ENCODE results near the gene ADAM22. TPM values are rescaled to one million over a fixed set of nuclear protein-coding genes. Genes with fewer than 3 reads are reported as not detected.

Gene ADAM22
- total and polyA plus RNA-seq, 2 donors (not counting 1 experiment from before 2014, with no cell fraction given), result 0.30 to 1.8 TPM

DNA sequence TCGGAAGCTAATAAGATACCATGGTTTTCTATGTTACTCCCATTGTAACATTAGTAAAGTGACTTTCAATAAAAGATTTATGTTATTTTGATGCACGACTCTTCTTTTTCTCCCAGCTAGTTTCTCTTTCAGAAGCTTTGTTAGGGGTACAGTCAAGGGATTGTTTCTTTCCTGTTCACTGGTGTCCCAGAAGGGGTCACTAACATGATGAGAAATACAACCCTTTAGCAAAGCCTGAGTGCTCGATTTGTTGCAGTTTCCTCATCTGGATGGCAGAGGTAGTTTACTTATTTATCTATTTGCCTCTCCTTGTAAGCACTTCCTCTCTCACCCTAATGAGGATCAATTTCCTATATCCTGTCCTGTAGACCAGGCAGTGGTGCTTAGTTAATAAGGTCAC is 268.7 kb downstream of the ADAM22 start:
- WGBS (ENCODE audit: insufficient coverage), result no CpG with 5 or more reads among the region's 3 CpGs
- ATAC-seq (ENCODE audit: low read depth), result no peak
- Histone ChIP-seq H3K9ac (ENCODE audit: low read length) (no peak overlapping the region), H3K27me3 (replicated peaks in 1 of 4; ENCODE audit: control extremely low read depth in 1 of 4, control insufficient read depth in 3 of 4, insufficient read depth in 4 of 4, low read length in 3 of 4) (no peaks in the 10 kb centered on the region), H3K9me3 (ENCODE audit: control extremely low read depth in 1 of 3, control insufficient read depth in 2 of 3, insufficient read depth in 1 of 3, low read length in 2 of 3) (no peaks in the 10 kb centered on the region), H3K4me1 (ENCODE audit: control insufficient read depth in 2 of 2, insufficient read depth in 2 of 2, low read length in 2 of 2) (no peaks in the 10 kb centered on the region), H4K20me1 (ENCODE audit: control insufficient read depth, insufficient read depth, low read length, poor library complexity, severe bottlenecking) (no peaks in the 10 kb centered on the region), H3K36me3 (replicated peaks in 1 of 2; ENCODE audit: control extremely low read depth in 1 of 2, control insufficient read depth in 1 of 2, extremely low read depth in 1 of 2, insufficient read depth in 2 of 2, low read length in 1 of 2) (peaks cover 0 to 47% of the 10 kb centered on the region in 2 experiments), H3K79me2 (ENCODE audit: control insufficient read depth, insufficient read depth, low read length) (no peaks in the 10 kb centered on the region), H3K4me3 (ENCODE audit: control extremely low read depth in 1 of 5, extremely low read depth in 1 of 5, insufficient read depth in 1 of 5, low read depth in 2 of 5, low read length in 4 of 5) (no peak overlapping the region), H2AFZ (ENCODE audit: insufficient read depth, low read depth, low read length, poor library complexity, severe bottlenecking) (no peak overlapping the region), H3K4me2 (replicated peaks; ENCODE audit: low read depth, low read length, poor library complexity, severe bottlenecking) (no peak overlapping the region), H3K27ac (ENCODE audit: low read length in 2 of 2) (no peak overlapping the region)
- ChIA-PET CTCF (interaction anchor here (1.1 kb wide), 1 partner anchor 15 kb away, joined by 4 read pairs; no protein-coding TSS in a partner anchor), POLR2A (no interaction called here)
- Mint-ChIP-seq H3K4me3 (no peak overlapping the region), H3K9me3 (ENCODE audit: insufficient read depth) (no peaks in the 10 kb centered on the region), H3K27me3 (no peaks in the 10 kb centered on the region), H3K27ac (no peak overlapping the region), H3K4me1 (no peaks in the 10 kb centered on the region)
- DNase-seq, result no peak
- intact Hi-C loops (cut with micrococcal nuclease), result no loop called here
- no peak for TF ChIP-seq EZH2 (IDR thresholded peaks at IDR 0.05; ENCODE audit: borderline replicate concordance, insufficient read depth, low read depth, low read length, poor library complexity, severe bottlenecking)
- TF ChIP-seq, protein P1, sequence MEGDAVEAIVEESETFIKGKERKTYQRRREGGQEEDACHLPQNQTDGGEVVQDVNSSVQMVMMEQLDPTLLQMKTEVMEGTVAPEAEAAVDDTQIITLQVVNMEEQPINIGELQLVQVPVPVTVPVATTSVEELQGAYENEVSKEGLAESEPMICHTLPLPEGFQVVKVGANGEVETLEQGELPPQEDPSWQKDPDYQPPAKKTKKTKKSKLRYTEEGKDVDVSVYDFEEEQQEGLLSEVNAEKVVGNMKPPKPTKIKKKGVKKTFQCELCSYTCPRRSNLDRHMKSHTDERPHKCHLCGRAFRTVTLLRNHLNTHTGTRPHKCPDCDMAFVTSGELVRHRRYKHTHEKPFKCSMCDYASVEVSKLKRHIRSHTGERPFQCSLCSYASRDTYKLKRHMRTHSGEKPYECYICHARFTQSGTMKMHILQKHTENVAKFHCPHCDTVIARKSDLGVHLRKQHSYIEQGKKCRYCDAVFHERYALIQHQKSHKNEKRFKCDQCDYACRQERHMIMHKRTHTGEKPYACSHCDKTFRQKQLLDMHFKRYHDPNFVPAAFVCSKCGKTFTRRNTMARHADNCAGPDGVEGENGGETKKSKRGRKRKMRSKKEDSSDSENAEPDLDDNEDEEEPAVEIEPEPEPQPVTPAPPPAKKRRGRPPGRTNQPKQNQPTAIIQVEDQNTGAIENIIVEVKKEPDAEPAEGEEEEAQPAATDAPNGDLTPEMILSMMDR (IDR thresholded peaks at IDR 0.05), result no peak

DNA sequence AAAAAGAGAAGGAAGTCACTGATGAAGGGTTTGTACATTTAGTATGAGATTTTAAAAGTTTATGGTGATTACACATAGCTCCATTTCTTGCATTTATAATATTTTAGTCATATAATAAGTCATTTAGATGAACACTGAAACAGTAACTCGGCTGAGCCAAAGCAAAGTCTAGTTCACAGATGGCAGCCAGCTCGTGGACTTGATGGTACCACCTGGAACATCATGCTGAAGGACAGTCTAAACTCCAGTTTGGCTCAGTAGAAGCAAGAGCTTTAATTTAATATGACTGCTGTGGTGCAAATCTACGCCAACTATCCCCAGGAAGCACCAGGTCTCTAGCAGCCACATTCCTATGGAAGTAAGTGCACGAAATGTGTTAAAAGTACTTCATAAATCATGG is 269.4 kb downstream of the ADAM22 start:
- H3K27me3 Mint-ChIP-seq, result no peaks in the 10 kb centered on the region
- no peaks in the 10 kb centered on the region for H4K20me1 ChIP-seq (ENCODE audit: control insufficient read depth, insufficient read depth, low read length, poor library complexity, severe bottlenecking)
- DNase-seq (no peak), ATAC-seq (ENCODE audit: low read depth) (no peak)
- CTCF ChIA-PET, result no interaction called here
- H3K9me3 Mint-ChIP-seq (ENCODE audit: insufficient read depth), result no peaks in the 10 kb centered on the region
- H3K4me1 ChIP-seq (ENCODE audit: control insufficient read depth in 2 of 2, insufficient read depth in 2 of 2, low read length in 2 of 2), result no peaks in the 10 kb centered on the region
- H3K27ac Mint-ChIP-seq, result no peak overlapping the region
- no peak overlapping the region for H3K27ac ChIP-seq (ENCODE audit: low read length in 2 of 2)
- no peaks in the 10 kb centered on the region for H3K9me3 ChIP-seq (ENCODE audit: control extremely low read depth in 1 of 3, control insufficient read depth in 2 of 3, insufficient read depth in 1 of 3, low read length in 2 of 3)
- no peak overlapping the region for H2AFZ ChIP-seq (ENCODE audit: insufficient read depth, low read depth, low read length, poor library complexity, severe bottlenecking)
- H3K36me3 ChIP-seq (replicated peaks in 1 of 2; ENCODE audit: control extremely low read depth in 1 of 2, control insufficient read depth in 1 of 2, extremely low read depth in 1 of 2, insufficient read depth in 2 of 2, low read length in 1 of 2), result peaks cover 0 to 53% of the 10 kb centered on the region in 2 experiments
- POLR2A ChIA-PET, result no interaction called here
- H3K79me2 ChIP-seq (ENCODE audit: control insufficient read depth, insufficient read depth, low read length), result no peaks in the 10 kb centered on the region
- H3K4me3 Mint-ChIP-seq, result no peak overlapping the region
- TF ChIP-seq, protein P1 (IDR thresholded peaks at IDR 0.05), result no peak
- no peak for TF ChIP-seq EZH2 (IDR thresholded peaks at IDR 0.05; ENCODE audit: borderline replicate concordance, insufficient read depth, low read depth, low read length, poor library complexity, severe bottlenecking)
- H3K27me3 ChIP-seq (replicated peaks in 1 of 4; ENCODE audit: control extremely low read depth in 1 of 4, control insufficient read depth in 3 of 4, insufficient read depth in 4 of 4, low read length in 3 of 4), result no peaks in the 10 kb centered on the region
- no peaks in the 10 kb centered on the region for H3K4me1 Mint-ChIP-seq
- intact Hi-C loops (cut with micrococcal nuclease), result no loop called here
- no peak overlapping the region for H3K4me2 ChIP-seq (replicated peaks; ENCODE audit: low read depth, low read length, poor library complexity, severe bottlenecking)
- no peak overlapping the region for H3K9ac ChIP-seq (ENCODE audit: low read length)
- 100% methylated on average over 2 of the region's 4 CpGs for WGBS (ENCODE audit: insufficient coverage)
- no peak overlapping the region for H3K4me3 ChIP-seq (ENCODE audit: control extremely low read depth in 1 of 5, extremely low read depth in 1 of 5, insufficient read depth in 1 of 5, low read depth in 2 of 5, low read length in 4 of 5)
